GM23338 (cell line): ENCODE measurements around the gene SRSF3. TPM values are rescaled to one million over a fixed set of nuclear protein-coding genes. Genes with fewer than 3 reads are reported as not detected.

Experiments
- ATAC-seq: fragments of 200-7000 bp; cut with Tn5 transposase; 3 replicates; pipeline ENCODE4 v1.9.1; 2020
- DNase-seq: peaks from one replicate; pipeline ENCODE4 v3.0.0-alpha.2; 2015; ENCODE audit warnings: low spot score
- H2AFZ ChIP-seq: fragments of 200-600 bp; sonication (generic); 2 replicates; pipeline ENCODE4 v1.8.0; 2016; ENCODE audit warnings: antibody characterized with exemption, mild to moderate bottlenecking, moderate library complexity
- H3F3A ChIP-seq: fragments of 200-600 bp; sonication (generic); replicated peaks from 2 replicates; pipeline ENCODE4 v1.8.0; 2017; ENCODE audit warnings: antibody characterized with exemption, mixed run types, low read depth
- H3K27ac ChIP-seq: fragments of 200-600 bp; sonication (generic); 2 replicates; pipeline ENCODE4 v1.6.1; 2016; ENCODE audit warnings: low read depth
- H3K27me3 ChIP-seq: fragments of 200-600 bp; sonication (generic); 2 replicates; pipeline ENCODE4 v1.8.0; 2016; ENCODE audit warnings: mild to moderate bottlenecking, mixed run types, moderate library complexity; ENCODE audit not compliant: insufficient read depth
- H3K36me3 ChIP-seq: fragments of 200-600 bp; sonication (generic); 2 replicates; pipeline ENCODE4 v1.8.0; 2016; ENCODE audit warnings: mild to moderate bottlenecking; ENCODE audit not compliant: insufficient read depth
- H3K4me1 ChIP-seq: fragments of 200-600 bp; sonication (generic); 2 replicates; pipeline ENCODE4 v1.8.0; 2016; ENCODE audit warnings: mild to moderate bottlenecking, moderate library complexity; ENCODE audit not compliant: insufficient read depth
- H3K4me2 ChIP-seq: fragments of 200-600 bp; sonication (generic); 2 replicates; pipeline ENCODE4 v1.7.1; 2017; ENCODE audit warnings: mixed run types
- H3K4me3 ChIP-seq: fragments of 200-600 bp; sonication (generic); 2 replicates; pipeline ENCODE4 v1.6.1; 2016; ENCODE audit warnings: mixed run types
- H3K79me2 ChIP-seq: fragments of 200-600 bp; sonication (generic); replicated peaks from 2 replicates; pipeline ENCODE4 v1.8.0; 2017; ENCODE audit warnings: mild to moderate bottlenecking; ENCODE audit not compliant: insufficient read depth
- H3K9me2 ChIP-seq: fragments of 200-600 bp; sonication (generic); 2 replicates; pipeline ENCODE4 v1.8.0; 2017; ENCODE audit not compliant: insufficient read depth
- H4K20me1 ChIP-seq: fragments of 200-600 bp; sonication (generic); replicated peaks from 2 replicates; pipeline ENCODE4 v1.8.0; 2017; ENCODE audit warnings: mild to moderate bottlenecking; ENCODE audit not compliant: insufficient read depth
- H3K27ac Mint-ChIP-seq: 2 replicates; pipeline ENCODE4 v1.8.0; 2020; ENCODE audit warnings: inconsistent platforms, mild to moderate bottlenecking, moderate library complexity, mixed read lengths
- H3K27me3 Mint-ChIP-seq: 3 replicates; pipeline ENCODE4 v1.8.0; 2022; ENCODE audit warnings: low read depth, mild to moderate bottlenecking, moderate library complexity, mixed read lengths, inconsistent platforms; ENCODE audit not compliant: insufficient read depth, poor library complexity
- H3K36me3 Mint-ChIP-seq: 3 replicates; pipeline ENCODE4 v1.8.0; 2021; ENCODE audit warnings: low read depth, mild to moderate bottlenecking, inconsistent platforms, moderate library complexity, mixed read lengths
- H3K4me1 Mint-ChIP-seq: 3 replicates; pipeline ENCODE4 v1.8.0; 2020; ENCODE audit warnings: mild to moderate bottlenecking, inconsistent platforms, mixed read lengths
- H3K4me3 Mint-ChIP-seq: 3 replicates; pipeline ENCODE4 v1.8.0; 2021; ENCODE audit warnings: moderate library complexity, mild to moderate bottlenecking, inconsistent platforms, mixed read lengths
- H3K9me3 Mint-ChIP-seq: 3 replicates; pipeline ENCODE4 v1.8.0; 2020; ENCODE audit warnings: moderate library complexity, mild to moderate bottlenecking, inconsistent platforms, mixed read lengths
- CREB1 ChIP-seq: fragments of 250-450 bp; sonication (Bioruptor Pico); IDR thresholded peaks from 2 replicates; pipeline ENCODE4 v1.5.0; 2020; ENCODE audit warnings: low read depth, mild to moderate bottlenecking, moderate library complexity
- ETS1 ChIP-seq: IDR thresholded peaks from 2 replicates; pipeline ENCODE4 v1.6.1; 2016; ENCODE audit warnings: antibody characterized with exemption
- EZH2 ChIP-seq: fragments of 200-600 bp; sonication (generic); IDR thresholded peaks from one replicate; pipeline ENCODE4 v1.8.0; 2017; ENCODE audit warnings: antibody characterized with exemption, mild to moderate bottlenecking, low read depth; ENCODE audit not compliant: unreplicated experiment
- EZH2phosphoT487 ChIP-seq: fragments of 200-600 bp; sonication (generic); IDR thresholded peaks from one replicate; pipeline ENCODE4 v1.8.1; 2018; ENCODE audit warnings: antibody characterized with exemption; ENCODE audit not compliant: unreplicated experiment
- JUNB ChIP-seq: IDR thresholded peaks from one replicate; pipeline ENCODE4 v1.6.1; 2016; ENCODE audit warnings: antibody characterized with exemption; ENCODE audit not compliant: unreplicated experiment
- NANOG ChIP-seq: IDR thresholded peaks from 2 replicates; pipeline ENCODE4 v1.6.1; 2016; ENCODE audit warnings: antibody characterized with exemption, borderline replicate concordance
- POLR2AphosphoS5 ChIP-seq: IDR thresholded peaks from 2 replicates; pipeline ENCODE4 v1.6.1; 2016; ENCODE audit warnings: antibody characterized with exemption, low read depth
- STAT1 ChIP-seq: IDR thresholded peaks from one replicate; pipeline ENCODE4 v1.6.1; 2016; ENCODE audit warnings: antibody characterized with exemption; ENCODE audit not compliant: unreplicated experiment
- ZNF114 ChIP-seq: fragments of 250-450 bp; sonication (Bioruptor Pico); IDR thresholded peaks from 2 replicates; pipeline ENCODE4 v1.5.0; 2020; ENCODE audit warnings: mild to moderate bottlenecking, moderate library complexity
- ZNF331 ChIP-seq: fragments of 250-450 bp; sonication (Bioruptor Pico); IDR thresholded peaks from 2 replicates; pipeline ENCODE4 v1.5.0; 2020; ENCODE audit warnings: low read depth, mild to moderate bottlenecking, moderate library complexity
- ZNF462 ChIP-seq: fragments of 250-450 bp; sonication (Bioruptor Pico); IDR thresholded peaks from 2 replicates; pipeline ENCODE4 v1.5.0; 2020; ENCODE audit warnings: mild to moderate bottlenecking, moderate library complexity
- polyA plus RNA-seq: library from polyadenylated mRNA; unstranded; fragments of >200 nt; fragmentation: Nextera tagmentation; extraction: Ambion mirVana; gene quantifications from 2 replicates; pipeline ENCODE4 v1.2.1, GENCODE V29; 2016
- total RNA-seq: library from RNA; depleted of rRNA; stranded (reverse); fragments of >200 nt; shearing (Covaris generic); gene quantifications from 2 replicates; pipeline ENCODE4 v1.2.3, GENCODE V29; 2014

Gene SRSF3
- total and polyA plus RNA-seq, 2 experiments from 2014 or later, result 436 to 655 TPM

DNA sequence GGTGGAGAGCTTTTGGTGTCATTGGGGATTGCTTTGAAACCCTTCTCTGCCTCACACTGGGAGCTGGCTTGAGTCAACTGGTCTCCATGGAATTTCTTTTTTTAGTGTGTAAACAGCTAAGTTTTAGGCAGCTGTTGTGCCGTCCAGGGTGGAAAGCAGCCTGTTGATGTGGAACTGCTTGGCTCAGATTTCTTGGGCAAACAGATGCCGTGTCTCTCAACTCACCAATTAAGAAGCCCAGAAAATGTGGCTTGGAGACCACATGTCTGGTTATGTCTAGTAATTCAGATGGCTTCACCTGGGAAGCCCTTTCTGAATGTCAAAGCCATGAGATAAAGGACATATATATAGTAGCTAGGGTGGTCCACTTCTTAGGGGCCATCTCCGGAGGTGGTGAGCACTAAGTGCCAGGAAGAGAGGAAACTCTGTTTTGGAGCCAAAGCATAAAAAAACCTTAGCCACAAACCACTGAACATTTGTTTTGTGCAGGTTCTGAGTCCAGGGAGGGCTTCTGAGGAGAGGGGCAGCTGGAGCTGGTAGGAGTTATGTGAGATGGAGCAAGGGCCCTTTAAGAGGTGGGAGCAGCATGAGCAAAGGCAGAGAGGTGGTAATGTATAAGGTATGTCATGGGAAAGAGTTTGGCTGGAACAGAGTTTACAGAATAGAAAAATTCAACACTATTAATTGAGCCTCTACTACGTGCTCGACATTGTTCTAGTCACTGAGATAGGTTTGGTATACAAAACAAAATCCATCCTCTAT, 31.2 kb downstream of the SRSF3 start:
- H3K4me3 Mint-ChIP-seq, result no peak overlapping the region
- H3K79me2 ChIP-seq, result no peaks in the 10 kb centered on the region
- no peak overlapping the region for H3K4me3 ChIP-seq
- no peak overlapping the region for H3K27ac Mint-ChIP-seq
- no peak overlapping the region for H3K27ac ChIP-seq
- H2AFZ ChIP-seq, result no peak overlapping the region
- no peak overlapping the region for H3K4me2 ChIP-seq
- no peaks in the 10 kb centered on the region for H3K27me3 ChIP-seq
- no peaks in the 10 kb centered on the region for H4K20me1 ChIP-seq
- H3K27me3 Mint-ChIP-seq, result peaks cover 15% of the 10 kb centered on the region
- no peaks in the 10 kb centered on the region for H3K9me3 Mint-ChIP-seq
- TF ChIP-seq EZH2phosphoT487 (no peak), NANOG (no peak), ZNF462 (CRISPR knock-in tag) (no peak), CREB1 (CRISPR knock-in tag) (no peak), EZH2 (no peak)
- peaks cover 2% of the 10 kb centered on the region; the same call in 2 of the 3 replicates for H3K4me1 Mint-ChIP-seq
- H3K9me2 ChIP-seq, result no peaks in the 10 kb centered on the region
- no peaks in the 10 kb centered on the region; the same call in 1 of the 2 replicates for H3K4me1 ChIP-seq
- H3K36me3 Mint-ChIP-seq, result no peaks in the 10 kb centered on the region
- DNase-seq (no peak), ATAC-seq (no peak)
- H3F3A ChIP-seq, result no peaks in the 10 kb centered on the region
- H3K36me3 ChIP-seq, result no peaks in the 10 kb centered on the region

- H3K9me2 ChIP-seq, result no peaks in the 10 kb centered on the region
- no peak overlapping the region for H2AFZ ChIP-seq
- H3K27me3 ChIP-seq, result no peaks in the 10 kb centered on the region
- ATAC-seq (no peak), DNase-seq (no peak)
- no peaks in the 10 kb centered on the region for H3K9me3 Mint-ChIP-seq
- H3K79me2 ChIP-seq, result no peaks in the 10 kb centered on the region
- H3K4me1 ChIP-seq, result no peaks in the 10 kb centered on the region; the same call in 1 of the 2 replicates
- H3K4me3 Mint-ChIP-seq, result no peak overlapping the region
- no peak overlapping the region for H3K4me2 ChIP-seq
- H3K36me3 ChIP-seq, result no peaks in the 10 kb centered on the region
- no peak overlapping the region for H3K4me3 ChIP-seq
- no peaks in the 10 kb centered on the region for H3F3A ChIP-seq
- no peak overlapping the region for H3K27ac ChIP-seq
- H3K4me1 Mint-ChIP-seq, result peaks cover 2% of the 10 kb centered on the region; the same call in 2 of the 3 replicates
- H4K20me1 ChIP-seq, result no peaks in the 10 kb centered on the region
- no peak overlapping the region for H3K27ac Mint-ChIP-seq
- peaks cover 13% of the 10 kb centered on the region for H3K27me3 Mint-ChIP-seq
- no peaks in the 10 kb centered on the region for H3K36me3 Mint-ChIP-seq
- TF ChIP-seq NANOG, result no peak
- no peak for TF ChIP-seq EZH2
- no peak for TF ChIP-seq JUNB
- TF ChIP-seq ETS1, result no peak
- no peak for TF ChIP-seq ZNF331 (CRISPR knock-in tag)
- TF ChIP-seq ZNF114, result no peak
- no peak for TF ChIP-seq EZH2phosphoT487
- no peak for TF ChIP-seq POLR2AphosphoS5
- no peak for TF ChIP-seq STAT1
These were observed 32.5 kb downstream of the SRSF3 start for GRCh38 chr6:36626636-36627035.
